ENCODE data around the gene P2RY8. TPM values are rescaled to one million over a fixed set of nuclear protein-coding genes. Genes with fewer than 3 reads are reported as not detected.

Gene P2RY8
- total RNA-seq, 4 donors from 2014 or later, result 0.81 to 2.7 (median 1.8) TPM

DNA sequence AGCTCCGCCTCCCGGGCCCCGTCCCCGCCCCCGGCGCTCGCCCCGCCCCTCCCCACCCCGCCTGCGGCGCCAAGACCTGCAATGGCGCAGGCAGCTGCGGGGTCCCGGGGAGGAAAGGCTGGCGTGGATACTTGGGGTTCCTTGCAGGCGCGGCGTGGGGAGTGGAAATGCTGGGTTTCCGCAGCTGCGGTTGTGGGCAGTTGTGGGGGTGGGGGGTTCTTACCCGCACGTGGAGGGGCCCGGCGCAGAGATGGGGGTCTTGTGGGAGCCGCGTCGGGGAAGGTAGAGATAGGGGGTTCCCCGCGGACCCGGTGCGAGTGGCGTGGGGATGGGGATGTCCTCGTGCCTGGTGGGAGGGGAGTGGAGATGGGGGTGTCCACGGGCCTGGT lies 83.6 kb downstream of the P2RY8 start:
- Histone ChIP-seq H3K4me3 (peak overlapping the region; percentile 46 to 74), H3K9me3 (no peaks in the 10 kb centered on the region), H3K27me3 (no peaks in the 10 kb centered on the region), H3K27ac (peak overlapping the region; percentile 62 to 98 (median 94)), H3K36me3 (no peaks in the 10 kb centered on the region), H3K4me1 (peaks cover 0 to 35% (median 13%) of the 10 kb centered on the region in 3 donors)
- no CpG with 5 or more reads among the region's 34 CpGs for WGBS, 2 donors (ENCODE audit: low coverage in 1 of 2)
- TF ChIP-seq CTCF (IDR thresholded peaks at IDR 0.05) (no peak), POLR2AphosphoS5 (IDR thresholded peaks at IDR 0.05) (no peak), POLR2A (IDR thresholded peaks at IDR 0.05) (peak in 1 of 2 donors; percentile 49)
- peak; percentile 39 for ATAC-seq

GRCh38 chrX:1452516-1453394 lies 84.2 kb downstream of the P2RY8 start, which contains the start of gene ASMTL:
Gene ASMTL, minus strand, starts transcription at chrX:1452909. Its CDS starts 69 bp downstream, at chrX:1452840.
- peaks cover 0 to 35% (median 13%) of the 10 kb centered on the region in 3 donors for H3K4me1 ChIP-seq
- no peaks in the 10 kb centered on the region for H3K9me3 ChIP-seq
- ATAC-seq, result peak; percentile 92
- TF ChIP-seq CTCF (IDR thresholded peaks at IDR 0.05) (no peak), POLR2A (IDR thresholded peaks at IDR 0.05) (peak; percentile 62 to 65), POLR2AphosphoS5 (IDR thresholded peaks at IDR 0.05) (peak; percentile 46)
- 0% methylated on average over 7 to 16 of the region's 76 CpGs for WGBS, 2 donors (ENCODE audit: low coverage in 1 of 2)
- peak within 1 kb of the TSS; percentile 75 to 79 for H3K4me3 ChIP-seq
- peak within 1 kb of the TSS; percentile 62 to 98 (median 94) for H3K27ac ChIP-seq
- H3K27me3 ChIP-seq, result no peaks in the 10 kb centered on the region
- no peaks in the 10 kb centered on the region for H3K36me3 ChIP-seq

GRCh38 chrX:1451661-1452515 lies 85.1 kb downstream of the P2RY8 start:
- TF ChIP-seq POLR2AphosphoS5 (IDR thresholded peaks at IDR 0.05), result no peak
- TF ChIP-seq POLR2A (IDR thresholded peaks at IDR 0.05), result no peak
- no peak for TF ChIP-seq EP300 (IDR thresholded peaks at IDR 0.05)
- no peak for TF ChIP-seq CTCF (IDR thresholded peaks at IDR 0.05)
- H3K27ac ChIP-seq, result peak overlapping the region in 3 of 4 donors; percentile 82 to 92 (median 89)

DNA sequence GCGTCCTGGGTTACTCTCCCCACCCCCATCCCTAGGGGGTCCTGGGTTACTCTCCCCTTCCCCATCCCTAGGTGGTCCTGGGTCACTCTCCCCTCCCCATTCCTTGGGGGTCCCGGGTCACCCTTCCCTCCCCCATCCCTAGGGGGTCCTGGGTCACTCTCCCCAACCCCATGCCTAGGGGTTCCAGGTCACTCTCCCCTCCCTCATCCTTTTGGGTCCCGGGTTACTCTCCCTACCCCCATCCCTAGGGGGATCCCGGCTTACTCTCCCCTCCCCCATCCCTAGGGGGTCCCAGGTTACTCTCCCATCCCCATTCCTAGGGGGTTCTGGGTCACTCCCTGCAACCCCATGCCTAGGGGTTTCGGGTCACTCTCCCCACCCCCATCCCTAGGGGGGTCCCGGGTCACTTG lies 85.7 kb downstream of the P2RY8 start:
- no peak for TF ChIP-seq EP300 (IDR thresholded peaks at IDR 0.05)
- TF ChIP-seq POLR2A (IDR thresholded peaks at IDR 0.05), result no peak
- no peak for TF ChIP-seq POLR2AphosphoS5 (IDR thresholded peaks at IDR 0.05)
- TF ChIP-seq CTCF (IDR thresholded peaks at IDR 0.05), result no peak
- H3K4me1 ChIP-seq, result peaks cover 0 to 35% (median 13%) of the 10 kb centered on the region in 3 donors
- H3K27me3 ChIP-seq, result no peaks in the 10 kb centered on the region
- no peaks in the 10 kb centered on the region for H3K9me3 ChIP-seq
- H3K4me3 ChIP-seq, result peak overlapping the region in 1 of 2 donors; percentile 75
- peak overlapping the region in 1 of 4 donors; percentile 92 for H3K27ac ChIP-seq
- WGBS, 2 donors (ENCODE audit: low coverage in 1 of 2), result 55% methylated on average over 3 of the region's 6 CpGs; no CpG with 5 or more reads in 1 of the 2 donors
- ATAC-seq, result no peak
- H3K36me3 ChIP-seq, result no peaks in the 10 kb centered on the region

More at GRCh38 chrX:1451661-1452515, 85.1 kb downstream of the P2RY8 start:
- peaks cover 0 to 35% (median 13%) of the 10 kb centered on the region in 3 donors for H3K4me1 ChIP-seq
- H3K36me3 ChIP-seq, result no peaks in the 10 kb centered on the region
- H3K4me3 ChIP-seq, result peak overlapping the region; percentile 75 to 79
- 24 to 35% methylated on average over 15 to 18 of the region's 23 CpGs for WGBS, 2 donors (ENCODE audit: low coverage in 1 of 2)
- H3K27me3 ChIP-seq, result no peaks in the 10 kb centered on the region
- H3K9me3 ChIP-seq, result no peaks in the 10 kb centered on the region
- no peak for ATAC-seq

Data from gastroesophageal sphincter (tissue), 4 donors.